Ovary (tissue), 3 donors: Measurements from ENCODE around the gene NOP53.

Experiments used
- EP300 ChIP-seq: sonication (generic); formaldehyde crosslinking; IDR thresholded peaks from one replicate; pipeline ENCODE4 v1.6.1; 2017; ENCODE audit warnings: antibody characterized with exemption
- POLR2A ChIP-seq: fragments of 450-650 bp; IDR thresholded peaks from one replicate; pipeline ENCODE4 v1.6.1; 2017; ENCODE audit warnings: antibody characterized with exemption, mild to moderate bottlenecking, moderate library complexity
- TF ChIP-seq, protein P1 (sequence below), 3 donors: fragments of 450-650 bp in 2 of 3; fragments of 200-600 bp in 1 of 3; IDR thresholded peaks; one replicate each; pipeline versions ENCODE4 v1.5.1 to v1.8.0; 2016 to 2022; ENCODE audit warnings: antibody characterized with exemption in 3 of 3, mild to moderate bottlenecking in 1 of 3
- donor health status: DM: no; HTN: no; CAD: no.

GRCh38 chr19:47713046-47714021, 32.0 kb upstream of the NOP53 start, which contains the start of gene EHD2:
- TF ChIP-seq, protein P1, sequence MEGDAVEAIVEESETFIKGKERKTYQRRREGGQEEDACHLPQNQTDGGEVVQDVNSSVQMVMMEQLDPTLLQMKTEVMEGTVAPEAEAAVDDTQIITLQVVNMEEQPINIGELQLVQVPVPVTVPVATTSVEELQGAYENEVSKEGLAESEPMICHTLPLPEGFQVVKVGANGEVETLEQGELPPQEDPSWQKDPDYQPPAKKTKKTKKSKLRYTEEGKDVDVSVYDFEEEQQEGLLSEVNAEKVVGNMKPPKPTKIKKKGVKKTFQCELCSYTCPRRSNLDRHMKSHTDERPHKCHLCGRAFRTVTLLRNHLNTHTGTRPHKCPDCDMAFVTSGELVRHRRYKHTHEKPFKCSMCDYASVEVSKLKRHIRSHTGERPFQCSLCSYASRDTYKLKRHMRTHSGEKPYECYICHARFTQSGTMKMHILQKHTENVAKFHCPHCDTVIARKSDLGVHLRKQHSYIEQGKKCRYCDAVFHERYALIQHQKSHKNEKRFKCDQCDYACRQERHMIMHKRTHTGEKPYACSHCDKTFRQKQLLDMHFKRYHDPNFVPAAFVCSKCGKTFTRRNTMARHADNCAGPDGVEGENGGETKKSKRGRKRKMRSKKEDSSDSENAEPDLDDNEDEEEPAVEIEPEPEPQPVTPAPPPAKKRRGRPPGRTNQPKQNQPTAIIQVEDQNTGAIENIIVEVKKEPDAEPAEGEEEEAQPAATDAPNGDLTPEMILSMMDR (IDR thresholded peaks at IDR 0.05) = peak; percentile 98 to 99 (median 98)
- TF ChIP-seq POLR2A = peak; percentile 78
- no peak for TF ChIP-seq EP300
